Activated T-cell treated with anti-CD3 and anti-CD28 coated beads, Interleukin-2, amount 50 U/mL, for 24 hours (primary cell): ENCODE measurements around the gene BORCS5.
A peak's percentile ranks its signal among the peaks of the same experiment; 100 is the strongest.
"Not testable (repeated sequence)": the region's sequence is repeated elsewhere in the genome, so short reads cannot be mapped to it uniquely, and the experiment has no call there.

Experiments used
- DNase-seq: peaks from one replicate; pipeline ENCODE4 v3.0.0-alpha.2; 2020
- H3K27ac Mint-ChIP-seq: 2 replicates; pipeline ENCODE4 v1.8.0; 2020; ENCODE audit warnings: mild to moderate bottlenecking, mixed read lengths
- H3K27me3 Mint-ChIP-seq: 2 replicates; pipeline ENCODE4 v1.8.0; 2020; ENCODE audit warnings: mixed read lengths
- H3K36me3 Mint-ChIP-seq: 2 replicates; pipeline ENCODE4 v1.8.0; 2020; ENCODE audit warnings: low read depth, mixed read lengths
- H3K4me1 Mint-ChIP-seq: 2 replicates; pipeline ENCODE4 v1.8.0; 2020; ENCODE audit warnings: low read depth, mixed read lengths
- H3K4me3 Mint-ChIP-seq: 2 replicates; pipeline ENCODE4 v1.8.0; 2020; ENCODE audit warnings: mild to moderate bottlenecking, moderate library complexity, mixed read lengths
- H3K9me3 Mint-ChIP-seq: 2 replicates; pipeline ENCODE4 v1.8.0; 2020; ENCODE audit warnings: mixed read lengths

Gene BORCS5

GRCh38 chr12:12397184-12397583, 40.3 kb downstream of the BORCS5 start:
- no peak for DNase-seq
- Mint-ChIP-seq H3K27ac (peak overlapping the region; percentile 37), H3K36me3 (peaks cover 41% of the 10 kb centered on the region), H3K27me3 (no peaks in the 10 kb centered on the region), H3K4me3 (no peak overlapping the region), H3K4me1 (peaks cover 47% of the 10 kb centered on the region), H3K9me3 (peaks cover 6% of the 10 kb centered on the region)

GRCh38 chr12:12398026-12398859, 41.4 kb downstream of the BORCS5 start:
- peaks cover 57% of the 10 kb centered on the region for H3K4me1 Mint-ChIP-seq
- H3K27me3 Mint-ChIP-seq, result no peaks in the 10 kb centered on the region
- H3K36me3 Mint-ChIP-seq, result peaks cover 48% of the 10 kb centered on the region
- peaks cover 8% of the 10 kb centered on the region for H3K9me3 Mint-ChIP-seq
- H3K27ac Mint-ChIP-seq, result no peak overlapping the region
- H3K4me3 Mint-ChIP-seq, result no peak overlapping the region
- no peak for DNase-seq

DNA sequence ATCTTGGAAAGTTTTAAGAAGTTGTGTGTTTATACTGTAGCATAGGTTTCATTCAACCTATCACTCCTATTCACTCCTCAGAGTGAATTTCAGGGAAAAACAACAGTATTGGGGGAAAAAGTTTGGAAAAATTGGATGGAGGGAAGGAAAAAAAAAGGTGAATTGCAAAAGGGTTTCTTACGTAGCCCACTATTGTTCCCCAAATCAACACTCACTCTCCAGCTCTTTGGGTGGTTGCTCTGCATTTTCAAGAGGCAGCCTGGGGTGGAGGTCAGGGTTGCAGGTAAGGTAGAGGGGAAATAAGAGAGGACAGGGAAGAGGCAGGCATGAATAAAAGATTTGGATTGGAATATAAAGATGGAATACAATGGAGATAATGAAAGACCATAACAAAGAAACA, 42.3 kb downstream of the BORCS5 start:
- Mint-ChIP-seq H3K4me3 (no peak overlapping the region), H3K27ac (peak overlapping the region; percentile 20), H3K9me3 (peaks cover 8% of the 10 kb centered on the region), H3K4me1 (peaks cover 66% of the 10 kb centered on the region), H3K36me3 (peaks cover 53% of the 10 kb centered on the region), H3K27me3 (no peaks in the 10 kb centered on the region)
- DNase-seq, result no peak

DNA sequence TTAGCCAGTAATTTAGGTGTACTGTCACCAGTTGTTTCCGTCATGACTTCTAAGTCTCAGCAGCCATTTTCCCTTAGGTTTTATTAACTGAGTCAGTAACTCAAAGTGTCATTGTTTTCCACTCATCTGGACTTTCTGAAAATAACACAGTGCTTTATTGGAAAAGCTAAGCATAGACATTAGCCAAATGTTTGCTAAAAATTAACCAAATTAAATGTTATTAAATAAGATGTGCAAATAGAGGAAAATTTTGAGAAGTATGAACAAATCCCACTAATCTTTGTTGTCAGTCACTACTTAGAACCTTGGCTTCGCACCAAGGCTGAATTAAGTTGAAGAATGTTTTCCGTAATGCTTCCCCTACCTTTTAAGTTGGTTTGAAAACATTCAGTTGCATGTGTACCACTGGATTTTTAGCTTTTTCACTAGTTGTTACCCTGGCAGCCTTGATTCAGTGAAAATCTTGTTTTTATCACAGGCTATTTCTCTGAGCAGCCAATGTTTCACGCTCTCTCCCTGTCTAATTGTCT, 43.0 kb downstream of the BORCS5 start:
- DNase-seq, result no peak
- Mint-ChIP-seq H3K36me3 (peaks cover 56% of the 10 kb centered on the region), H3K4me1 (peaks cover 68% of the 10 kb centered on the region), H3K27ac (no peak overlapping the region), H3K4me3 (no peak overlapping the region), H3K27me3 (no peaks in the 10 kb centered on the region), H3K9me3 (peaks cover 8% of the 10 kb centered on the region)

DNA sequence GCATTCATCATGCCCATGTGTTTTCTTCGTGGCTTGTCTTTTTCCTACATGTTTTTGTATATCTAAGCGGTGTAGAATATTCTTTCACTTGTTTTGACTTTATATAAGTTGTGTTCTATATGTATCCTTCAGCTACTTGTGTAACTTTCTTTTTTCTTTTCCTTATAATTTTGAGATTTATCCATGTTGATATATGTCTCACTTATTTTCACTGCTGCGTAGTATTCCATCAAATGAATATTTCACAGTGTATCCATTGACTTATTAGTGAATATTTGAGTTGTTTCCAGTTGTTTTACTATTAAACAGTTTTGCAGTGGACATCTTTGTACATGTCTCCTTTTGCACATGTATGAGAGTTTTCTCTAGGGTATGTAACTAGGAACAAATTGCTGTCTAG, 43.9 kb downstream of the BORCS5 start:
- Mint-ChIP-seq H3K27me3 (no peaks in the 10 kb centered on the region), H3K27ac (no peak overlapping the region), H3K4me3 (no peak overlapping the region), H3K4me1 (peaks cover 68% of the 10 kb centered on the region), H3K36me3 (peaks cover 57% of the 10 kb centered on the region), H3K9me3 (peaks cover 8% of the 10 kb centered on the region)
- no peak for DNase-seq

DNA sequence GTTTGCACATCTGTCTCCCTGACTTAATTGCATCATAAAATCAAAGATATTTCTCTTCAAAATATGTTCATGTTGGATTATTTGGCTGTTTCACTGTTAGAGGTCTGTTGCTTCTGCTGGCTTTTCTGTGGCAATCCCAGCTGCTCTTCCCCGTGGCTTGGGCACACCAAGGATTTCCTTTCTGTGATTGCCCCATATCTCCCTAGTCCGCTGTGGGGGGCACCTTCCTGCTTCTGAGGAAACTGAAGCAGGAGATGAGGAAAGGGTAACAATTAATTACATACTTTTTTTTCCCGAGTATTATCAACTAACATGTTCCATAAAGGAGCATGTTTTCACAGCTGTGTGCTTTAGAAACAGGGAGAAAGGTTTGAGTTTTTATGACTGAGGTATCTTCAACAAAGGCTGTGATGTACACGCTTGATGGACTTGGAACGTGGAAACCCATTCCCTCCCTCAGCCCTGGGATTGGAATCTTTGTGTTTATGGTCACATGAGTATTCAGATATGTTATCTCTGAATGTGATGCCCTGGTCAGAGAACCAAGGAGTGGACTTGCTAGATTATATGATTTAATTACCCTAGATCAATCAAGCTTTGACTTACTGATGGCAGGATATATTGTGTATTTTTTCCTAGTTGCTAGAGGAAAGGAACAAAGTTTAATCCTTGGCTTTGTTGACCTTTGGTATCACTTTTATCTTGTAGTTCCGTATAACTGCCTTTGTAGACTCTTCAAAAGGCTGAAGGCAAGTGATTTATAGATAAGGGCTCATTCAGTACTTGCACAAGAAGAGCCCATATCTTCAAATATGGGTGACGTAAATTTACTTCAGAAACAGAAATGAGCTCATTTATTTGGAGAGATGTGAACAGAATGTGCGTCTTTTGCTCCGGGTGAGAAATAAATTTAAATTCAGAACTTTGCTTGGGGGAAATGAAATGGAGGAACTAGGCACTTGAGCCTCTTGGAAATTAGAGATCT, 46.7 kb downstream of the BORCS5 start:
- H3K4me3 Mint-ChIP-seq, result no peak overlapping the region
- H3K27me3 Mint-ChIP-seq, result no peaks in the 10 kb centered on the region
- DNase-seq, result no peak
- H3K9me3 Mint-ChIP-seq, result peaks cover 8% of the 10 kb centered on the region
- H3K36me3 Mint-ChIP-seq, result peaks cover 60% of the 10 kb centered on the region
- H3K27ac Mint-ChIP-seq, result peak overlapping the region; percentile 42
- H3K4me1 Mint-ChIP-seq, result peaks cover 59% of the 10 kb centered on the region

DNA sequence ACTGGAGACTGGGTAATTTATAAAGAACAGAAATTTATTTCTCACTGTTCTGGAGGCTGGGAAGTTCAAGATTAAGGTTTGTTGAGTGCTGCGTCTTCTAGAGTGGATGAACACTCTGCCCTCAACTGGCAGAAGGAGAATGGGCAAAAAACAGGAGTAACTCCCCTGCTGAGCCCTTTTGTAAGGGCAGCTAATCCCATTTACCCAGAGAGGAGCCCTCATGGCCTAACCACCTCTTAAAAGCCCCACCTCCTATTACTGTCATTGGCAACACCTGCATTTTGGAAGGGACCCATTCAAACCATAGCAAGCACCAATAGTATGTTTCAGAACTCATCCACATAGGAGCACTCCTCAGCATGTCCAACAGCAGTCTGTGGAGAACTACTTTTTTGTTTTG, 47.4 kb downstream of the BORCS5 start:
- Mint-ChIP-seq H3K4me1 (peaks cover 59% of the 10 kb centered on the region), H3K27me3 (no peaks in the 10 kb centered on the region), H3K9me3 (peaks cover 8% of the 10 kb centered on the region), H3K36me3 (peaks cover 61% of the 10 kb centered on the region), H3K4me3 (no peak overlapping the region), H3K27ac (peak overlapping the region; percentile 42)
- DNase-seq, result no peak

DNA sequence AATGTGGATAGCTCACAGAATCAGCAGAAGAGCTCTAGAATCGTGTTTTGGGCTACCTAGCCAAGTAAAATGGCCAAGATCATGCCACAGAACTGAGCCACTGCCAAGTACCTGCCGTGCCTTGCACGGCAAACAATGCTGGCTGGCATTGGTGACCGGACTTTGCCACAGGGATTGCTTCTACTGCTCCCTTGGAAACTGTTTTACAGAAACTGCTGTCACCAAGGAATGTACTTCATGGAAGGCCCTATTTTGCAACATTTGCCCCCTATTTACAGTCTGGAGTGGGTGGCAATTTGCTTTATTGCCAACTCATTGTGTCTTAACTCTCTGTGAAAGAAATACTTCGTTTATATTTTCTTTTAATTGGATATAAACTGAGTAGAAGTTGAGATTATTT, 49.0 kb downstream of the BORCS5 start:
- no peak overlapping the region for H3K27ac Mint-ChIP-seq
- peaks cover 48% of the 10 kb centered on the region for H3K4me1 Mint-ChIP-seq
- peaks cover 64% of the 10 kb centered on the region for H3K36me3 Mint-ChIP-seq
- no peak for DNase-seq
- no peaks in the 10 kb centered on the region for H3K27me3 Mint-ChIP-seq
- H3K4me3 Mint-ChIP-seq, result no peak overlapping the region
- H3K9me3 Mint-ChIP-seq, result peaks cover 4% of the 10 kb centered on the region

- H3K27me3 Mint-ChIP-seq, result no peaks in the 10 kb centered on the region
- H3K9me3 Mint-ChIP-seq, result peaks cover 4% of the 10 kb centered on the region
- DNase-seq, result no peak
- H3K4me3 Mint-ChIP-seq, result no peak overlapping the region
- peaks cover 64% of the 10 kb centered on the region for H3K36me3 Mint-ChIP-seq
- H3K27ac Mint-ChIP-seq, result no peak overlapping the region
- peaks cover 48% of the 10 kb centered on the region for H3K4me1 Mint-ChIP-seq
Measured at GRCh38 chr12:12406762-12407161, 49.9 kb downstream of the BORCS5 start.

- Mint-ChIP-seq H3K27me3 (no peaks in the 10 kb centered on the region), H3K36me3 (peaks cover 62% of the 10 kb centered on the region), H3K27ac (peak overlapping the region; percentile 75), H3K9me3 (no peaks in the 10 kb centered on the region), H3K4me1 (peaks cover 41% of the 10 kb centered on the region), H3K4me3 (no peak overlapping the region)
- DNase-seq, result no peak
Measured at GRCh38 chr12:12408265-12408690, 51.4 kb downstream of the BORCS5 start.

DNA sequence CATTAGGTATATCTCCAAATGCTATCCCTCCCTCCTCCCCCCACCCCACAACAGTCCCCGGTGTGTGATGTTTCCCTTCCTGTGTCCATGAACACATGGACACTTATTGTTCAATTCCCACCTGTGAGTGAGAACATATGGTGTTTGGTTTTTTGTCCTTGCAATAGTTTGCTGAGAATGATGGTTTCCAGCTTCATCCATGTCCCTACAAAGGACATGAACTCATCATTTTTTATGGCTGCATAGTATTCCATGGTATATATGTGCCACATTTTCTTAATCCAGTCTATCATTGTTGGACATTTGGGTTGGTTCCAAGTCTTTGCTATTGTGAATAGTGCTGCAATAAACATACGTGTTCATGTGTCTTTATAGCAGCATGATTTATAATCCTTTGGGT, 52.5 kb downstream of the BORCS5 start:
- H3K36me3 Mint-ChIP-seq, result peaks cover 52% of the 10 kb centered on the region
- not testable (repeated sequence) for H3K4me3 Mint-ChIP-seq, DNase-seq, H3K9me3 Mint-ChIP-seq, H3K27ac Mint-ChIP-seq, H3K27me3 Mint-ChIP-seq
- H3K4me1 Mint-ChIP-seq, result peaks cover 30% of the 10 kb centered on the region

- Mint-ChIP-seq H3K4me1 (peaks cover 24% of the 10 kb centered on the region), H3K9me3 (peaks cover 7% of the 10 kb centered on the region), H3K4me3 (no peak overlapping the region), H3K36me3 (peaks cover 37% of the 10 kb centered on the region), H3K27me3 (no peaks in the 10 kb centered on the region), H3K27ac (peak overlapping the region; percentile 76)
- no peak for DNase-seq
Measured at GRCh38 chr12:12415886-12416285, 59.0 kb downstream of the BORCS5 start.

DNA sequence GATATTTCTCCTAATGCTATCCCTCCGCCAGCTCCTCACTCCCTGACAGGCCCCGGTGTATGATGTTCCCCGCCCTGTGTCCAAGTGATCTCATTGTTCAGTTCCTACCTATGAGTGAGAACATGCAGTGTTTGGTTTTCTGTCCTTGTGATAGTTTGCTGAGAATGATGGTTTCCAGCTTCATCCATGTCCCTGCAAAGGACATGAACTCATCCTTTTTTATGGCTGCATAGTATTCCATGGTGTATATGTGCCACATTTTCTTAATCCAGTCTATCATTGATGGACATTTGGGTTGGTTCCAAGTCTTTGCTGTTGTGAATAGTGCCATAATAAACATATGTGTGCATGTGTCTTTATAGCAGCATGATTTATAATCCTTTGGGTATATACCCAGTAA, 62.3 kb downstream of the BORCS5 start:
- DNase-seq, H3K4me3 Mint-ChIP-seq, H3K27ac Mint-ChIP-seq, H3K27me3 Mint-ChIP-seq: not testable (repeated sequence)
- H3K9me3 Mint-ChIP-seq, result peaks cover 23% of the 10 kb centered on the region
- peaks cover 26% of the 10 kb centered on the region for H3K4me1 Mint-ChIP-seq
- peaks cover 57% of the 10 kb centered on the region for H3K36me3 Mint-ChIP-seq

GRCh38 chr12:12423367-12423766, 66.5 kb downstream of the BORCS5 start:
- H3K4me3 Mint-ChIP-seq, result no peak overlapping the region
- DNase-seq, result no peak
- peaks cover 43% of the 10 kb centered on the region for H3K4me1 Mint-ChIP-seq
- no peak overlapping the region for H3K27ac Mint-ChIP-seq
- peaks cover 73% of the 10 kb centered on the region for H3K36me3 Mint-ChIP-seq
- peaks cover 32% of the 10 kb centered on the region for H3K9me3 Mint-ChIP-seq
- no peaks in the 10 kb centered on the region for H3K27me3 Mint-ChIP-seq
